IPS-18a (cell line): ENCODE measurements around the gene LPCAT1.
A peak's percentile ranks its signal among the peaks of the same experiment; 100 is the strongest.

Source experiments
- H3K27ac ChIP-seq: one replicate; pipeline ENCODE4 v1.5.1; 2013; ENCODE audit warnings: low read length
- H3K27me3 ChIP-seq: one replicate; pipeline ENCODE4 v1.6.1; 2013; ENCODE audit warnings: mild to moderate bottlenecking, low read length; ENCODE audit not compliant: control insufficient read depth, insufficient read depth
- H3K36me3 ChIP-seq: one replicate; pipeline ENCODE4 v1.6.1; 2013; ENCODE audit warnings: low read depth, low read length; ENCODE audit not compliant: control insufficient read depth
- H3K4me1 ChIP-seq: one replicate; pipeline ENCODE4 v1.6.1; 2013; ENCODE audit warnings: low read depth, low read length; ENCODE audit not compliant: control insufficient read depth
- H3K4me3 ChIP-seq: one replicate; pipeline ENCODE4 v1.5.1; 2013; ENCODE audit warnings: low read length
- H3K9ac ChIP-seq: one replicate; pipeline ENCODE4 v1.6.1; 2013; ENCODE audit warnings: mild to moderate bottlenecking, low read length, moderate library complexity
- H3K9me3 ChIP-seq: one replicate; pipeline ENCODE4 v1.6.1; 2013; ENCODE audit warnings: low read depth, low read length; ENCODE audit not compliant: control insufficient read depth

LPCAT1 gene

DNA sequence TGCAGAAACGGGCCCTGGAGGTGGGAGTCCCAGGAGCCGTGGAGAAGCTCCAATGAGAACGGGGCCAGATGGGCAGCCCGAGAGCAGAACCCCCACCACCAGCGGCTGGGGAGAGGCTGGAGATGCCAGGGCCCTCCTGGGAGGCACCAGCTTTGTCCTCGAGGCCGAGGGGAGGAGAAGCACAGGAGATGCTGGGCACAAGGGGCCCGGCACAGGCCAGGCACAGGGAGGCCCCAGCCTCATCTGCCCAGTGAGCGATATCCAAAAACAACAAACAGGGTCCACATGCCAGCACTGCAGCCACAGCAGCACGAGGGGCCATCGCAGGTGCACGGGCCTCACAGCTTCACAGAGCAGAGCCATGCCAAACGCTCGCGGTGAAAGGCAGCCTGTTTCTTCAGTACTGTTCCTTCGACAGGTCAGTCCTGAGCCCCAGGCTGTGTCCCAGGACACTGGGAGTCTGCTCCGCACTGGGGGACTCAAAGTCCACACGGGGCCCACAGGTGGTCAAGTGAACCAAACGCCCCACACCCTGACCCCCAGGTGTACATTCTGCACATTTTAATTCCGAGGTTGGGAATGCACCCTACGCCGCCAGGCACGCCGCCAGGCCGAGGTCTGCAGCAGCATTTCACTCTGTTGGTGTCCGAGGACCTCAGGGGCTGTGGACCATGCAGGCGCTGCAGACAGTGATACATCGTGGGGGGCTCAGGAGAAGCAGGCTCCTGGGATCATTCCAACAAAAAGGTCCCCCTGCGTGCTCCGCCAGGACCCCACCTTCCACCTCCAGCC is 9.5 kb downstream of the LPCAT1 start:
- H3K9ac ChIP-seq, result peak overlapping the region; percentile 46
- peak overlapping the region; percentile 29 for H3K4me3 ChIP-seq
- H3K27ac ChIP-seq, result peak overlapping the region; percentile 59
- no peaks in the 10 kb centered on the region for H3K27me3 ChIP-seq
- H3K36me3 ChIP-seq, result peaks cover 21% of the 10 kb centered on the region
- H3K9me3 ChIP-seq, result no peaks in the 10 kb centered on the region
- H3K4me1 ChIP-seq, result peaks cover 55% of the 10 kb centered on the region

DNA sequence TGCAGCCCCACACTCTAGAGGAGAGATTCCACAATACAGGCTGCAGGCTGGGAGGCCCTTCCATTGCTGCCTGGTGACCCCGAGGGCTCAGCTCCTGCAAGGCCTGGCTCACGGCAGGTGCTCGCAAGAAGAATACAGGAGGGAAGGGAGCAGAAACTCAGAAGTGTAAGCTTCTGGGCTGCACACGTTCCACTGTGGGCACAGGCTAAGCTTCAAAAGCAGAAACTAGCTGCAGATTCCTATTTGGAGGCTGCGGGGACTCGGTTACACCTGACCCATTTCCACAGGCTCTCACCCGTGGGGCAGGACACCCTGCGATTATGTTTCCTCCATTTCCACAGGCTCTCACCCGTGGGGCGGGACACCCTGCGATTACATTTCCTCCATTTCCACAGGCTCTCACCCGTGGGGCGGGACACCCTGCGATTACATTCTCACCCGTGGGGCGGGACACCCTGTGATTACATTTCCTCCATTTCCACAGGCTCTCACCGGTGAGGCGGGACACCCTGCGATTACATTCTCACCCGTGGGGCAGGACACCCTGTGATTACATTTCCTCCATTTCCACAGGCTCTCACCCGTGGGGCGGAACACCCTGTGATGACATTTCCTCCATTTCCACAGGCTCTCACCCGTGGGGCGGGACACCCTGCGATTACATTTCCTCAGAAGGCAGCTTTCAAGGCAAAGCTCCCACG is 10.3 kb downstream of the LPCAT1 start:
- Histone ChIP-seq H3K9ac (peak overlapping the region; percentile 46), H3K4me1 (peaks cover 55% of the 10 kb centered on the region), H3K27me3 (no peaks in the 10 kb centered on the region), H3K9me3 (no peaks in the 10 kb centered on the region), H3K36me3 (peaks cover 16% of the 10 kb centered on the region), H3K27ac (peak overlapping the region; percentile 59), H3K4me3 (no peak overlapping the region)

DNA sequence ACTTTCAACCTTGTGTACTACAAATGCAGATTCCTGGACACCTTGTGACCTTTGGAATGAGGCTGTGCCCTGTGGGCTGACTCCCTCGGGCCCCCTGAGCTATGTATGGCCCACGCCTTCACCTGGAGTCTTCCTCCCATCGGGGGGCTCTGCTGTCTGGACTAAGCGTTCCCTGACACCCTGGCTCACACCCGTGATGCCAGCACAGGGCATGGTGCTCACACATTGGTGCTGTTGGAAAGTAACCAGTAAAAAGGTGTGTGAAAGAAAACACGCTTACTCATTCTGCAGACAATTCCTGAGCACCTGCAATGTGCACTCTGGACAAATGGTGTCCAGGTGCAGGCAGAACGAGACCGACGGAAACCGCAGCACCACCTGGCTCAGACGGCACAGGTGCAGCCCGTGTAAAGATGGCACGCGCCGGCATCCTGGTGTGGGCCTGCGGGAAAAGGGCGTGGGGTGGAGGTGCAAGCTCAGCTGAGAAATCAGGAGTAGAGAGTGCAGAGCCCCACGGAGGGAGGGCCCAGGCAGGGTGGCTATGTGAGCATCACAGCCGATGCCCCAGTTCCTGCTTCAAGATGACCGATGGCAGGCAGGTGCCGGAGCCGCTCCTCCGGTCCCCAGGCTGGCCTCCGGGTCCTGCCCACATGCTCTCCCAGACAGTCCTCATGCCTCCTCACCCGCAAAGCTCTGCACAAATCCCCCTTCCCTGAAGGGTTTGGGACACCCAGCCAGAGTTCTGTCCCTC is 11.0 kb downstream of the LPCAT1 start:
- Histone ChIP-seq H3K9me3 (no peaks in the 10 kb centered on the region), H3K27me3 (no peaks in the 10 kb centered on the region), H3K36me3 (peaks cover 16% of the 10 kb centered on the region), H3K4me1 (peaks cover 55% of the 10 kb centered on the region), H3K9ac (no peak overlapping the region), H3K27ac (peak overlapping the region; percentile 27), H3K4me3 (no peak overlapping the region)

DNA sequence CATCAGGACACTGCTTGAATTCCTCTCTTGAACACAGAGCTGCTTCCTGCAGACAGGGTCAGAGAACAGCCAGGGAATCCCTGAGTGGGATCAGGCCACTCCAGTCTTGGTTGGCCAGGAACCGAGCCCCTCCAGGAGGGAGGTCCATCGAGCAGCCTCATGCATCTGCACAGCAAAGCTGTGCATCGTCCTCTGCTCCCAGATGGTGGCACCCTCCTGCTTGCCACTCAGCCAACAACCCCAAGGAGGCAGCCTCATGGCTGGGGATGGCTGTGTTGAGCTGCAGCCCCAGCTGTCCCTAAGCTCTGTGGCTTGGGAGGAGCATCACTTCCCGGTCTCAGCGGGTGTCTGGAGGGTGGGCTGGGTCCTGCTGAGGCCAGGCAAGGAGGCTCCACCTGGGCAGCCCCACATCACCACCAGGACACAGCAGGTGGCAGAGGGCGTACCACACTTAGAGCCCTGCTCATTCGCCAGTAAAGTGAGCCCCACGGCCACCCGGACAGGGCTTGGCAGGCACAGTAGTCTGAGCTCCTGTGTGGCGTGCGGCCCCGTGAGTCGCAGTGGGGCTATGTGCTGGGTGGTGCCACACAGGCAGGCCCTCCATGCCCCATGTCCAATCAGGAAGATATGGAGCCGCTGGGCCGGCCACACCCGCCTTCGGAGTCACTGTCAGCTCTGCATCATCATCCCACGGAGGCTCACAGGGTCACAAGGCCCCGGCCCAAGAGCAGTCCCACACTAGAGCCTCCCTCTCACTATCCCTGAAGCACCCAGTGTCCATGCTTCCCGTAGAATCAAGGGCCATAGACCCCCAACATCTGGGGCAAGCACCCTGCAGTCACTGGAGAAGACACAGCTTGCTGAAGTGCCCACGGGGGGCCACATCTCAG is 11.9 kb downstream of the LPCAT1 start:
- peaks cover 16% of the 10 kb centered on the region for H3K36me3 ChIP-seq

DNA sequence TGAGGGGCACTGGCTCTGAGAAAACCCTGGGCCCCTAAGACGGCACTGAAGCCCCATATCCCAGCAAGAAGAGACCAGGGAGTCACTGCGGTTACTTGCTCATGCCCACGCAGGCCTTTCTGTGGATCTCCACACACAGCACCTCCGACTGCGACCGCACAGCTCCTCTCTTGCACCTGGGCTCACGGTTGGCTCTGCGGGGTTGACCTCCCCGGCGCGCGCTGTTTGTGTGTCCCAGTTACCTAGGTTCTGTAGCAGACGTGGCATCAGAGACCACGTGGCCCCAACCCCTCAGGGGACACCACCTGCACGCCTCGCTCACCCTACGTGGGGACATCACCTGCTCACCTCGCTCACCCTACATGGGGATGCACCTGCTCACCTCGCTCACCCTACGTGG is 12.7 kb downstream of the LPCAT1 start:
- Histone ChIP-seq H3K4me1 (peaks cover 49% of the 10 kb centered on the region), H3K27ac (no peak overlapping the region), H3K36me3 (peaks cover 16% of the 10 kb centered on the region), H3K9me3 (no peaks in the 10 kb centered on the region), H3K27me3 (no peaks in the 10 kb centered on the region), H3K9ac (no peak overlapping the region), H3K4me3 (no peak overlapping the region)

More for the DNA sequence above, 11.9 kb downstream of the LPCAT1 start:
- H3K27me3 ChIP-seq, result no peaks in the 10 kb centered on the region
- no peaks in the 10 kb centered on the region for H3K9me3 ChIP-seq
- H3K27ac ChIP-seq, result no peak overlapping the region
- H3K9ac ChIP-seq, result no peak overlapping the region
- peaks cover 50% of the 10 kb centered on the region for H3K4me1 ChIP-seq
- no peak overlapping the region for H3K4me3 ChIP-seq

DNA sequence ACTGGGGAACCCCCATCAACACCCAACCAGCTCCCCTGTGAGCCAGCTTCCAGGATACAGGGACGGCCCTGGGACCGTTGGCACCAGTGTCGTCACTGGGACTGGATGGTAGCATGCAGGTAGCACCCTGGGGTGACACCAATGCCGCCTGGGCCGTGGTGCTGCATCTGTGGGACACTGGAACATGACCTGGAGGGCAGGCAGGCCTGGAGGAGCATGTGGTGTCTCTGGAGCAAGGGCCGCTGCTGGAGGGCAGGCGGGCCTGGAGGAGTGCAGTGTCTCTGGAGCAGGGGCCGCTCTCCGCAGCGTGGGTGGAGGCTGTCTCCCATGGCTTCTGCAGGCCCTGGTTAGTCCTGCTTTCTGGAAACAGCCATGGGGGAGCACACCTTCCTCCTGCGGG is 13.1 kb downstream of the LPCAT1 start:
- Histone ChIP-seq H3K36me3 (peaks cover 16% of the 10 kb centered on the region), H3K9me3 (no peaks in the 10 kb centered on the region), H3K27ac (no peak overlapping the region), H3K9ac (no peak overlapping the region), H3K4me3 (no peak overlapping the region), H3K4me1 (peaks cover 47% of the 10 kb centered on the region), H3K27me3 (no peaks in the 10 kb centered on the region)

DNA sequence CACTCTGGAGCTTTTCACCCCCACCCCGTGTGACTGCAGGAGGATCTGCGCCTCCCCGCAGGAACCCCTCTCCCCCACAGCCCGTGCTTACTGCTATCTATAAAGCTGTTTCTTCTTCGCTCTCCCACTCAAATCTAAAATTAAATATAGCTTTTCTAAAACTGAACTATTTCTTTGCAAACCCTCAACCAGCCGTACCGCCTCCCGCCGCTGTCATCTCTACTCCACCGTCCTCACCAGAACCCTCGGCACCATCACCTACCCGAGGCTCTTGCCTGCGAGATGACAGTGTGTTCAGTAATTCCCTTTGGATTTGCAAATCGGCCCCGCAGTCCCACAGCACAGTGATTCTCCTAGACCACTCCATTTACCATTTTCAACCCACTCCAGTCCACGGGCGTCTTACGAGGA is 13.6 kb downstream of the LPCAT1 start:
- Histone ChIP-seq H3K4me1 (peaks cover 43% of the 10 kb centered on the region), H3K4me3 (no peak overlapping the region), H3K9ac (no peak overlapping the region), H3K27me3 (no peaks in the 10 kb centered on the region), H3K27ac (no peak overlapping the region), H3K36me3 (peaks cover 16% of the 10 kb centered on the region), H3K9me3 (no peaks in the 10 kb centered on the region)

DNA sequence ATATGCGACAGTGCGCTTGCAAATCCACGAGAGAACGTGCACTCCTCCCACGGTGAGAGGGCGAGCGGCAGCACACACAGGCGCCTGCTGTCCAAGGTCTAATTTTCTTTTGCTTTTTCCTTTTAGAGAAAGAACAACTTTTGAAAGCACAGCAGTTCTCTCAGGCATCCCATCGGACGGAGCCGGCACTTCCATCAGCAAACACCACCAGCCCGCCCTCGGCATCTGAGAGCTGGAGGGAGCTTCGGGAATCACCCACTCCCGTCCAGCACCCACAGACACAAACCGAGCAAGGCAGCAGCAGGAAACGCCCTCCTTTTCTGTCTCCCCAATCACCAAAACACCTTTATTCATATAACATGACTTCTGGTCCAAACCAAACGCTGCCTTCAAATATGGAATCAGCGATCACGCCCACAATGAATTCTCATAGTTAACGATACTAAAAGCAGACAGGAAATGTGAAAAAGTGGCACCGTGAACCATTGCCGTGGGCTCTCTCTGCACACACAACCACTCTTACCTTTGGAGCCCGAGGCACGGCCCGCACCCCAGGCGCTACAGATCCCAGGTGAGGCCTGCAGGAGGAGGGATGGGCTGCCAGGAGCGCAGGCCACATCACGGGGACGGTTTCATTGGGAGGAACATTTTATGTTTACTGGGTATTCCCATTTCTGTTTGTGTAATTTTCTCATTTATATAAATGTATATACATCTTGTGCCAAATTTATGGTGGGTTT is 14.2 kb downstream of the LPCAT1 start:
- Histone ChIP-seq H3K4me1 (peaks cover 40% of the 10 kb centered on the region), H3K9me3 (no peaks in the 10 kb centered on the region), H3K27ac (no peak overlapping the region), H3K36me3 (peaks cover 16% of the 10 kb centered on the region), H3K9ac (no peak overlapping the region), H3K4me3 (no peak overlapping the region), H3K27me3 (no peaks in the 10 kb centered on the region)

DNA sequence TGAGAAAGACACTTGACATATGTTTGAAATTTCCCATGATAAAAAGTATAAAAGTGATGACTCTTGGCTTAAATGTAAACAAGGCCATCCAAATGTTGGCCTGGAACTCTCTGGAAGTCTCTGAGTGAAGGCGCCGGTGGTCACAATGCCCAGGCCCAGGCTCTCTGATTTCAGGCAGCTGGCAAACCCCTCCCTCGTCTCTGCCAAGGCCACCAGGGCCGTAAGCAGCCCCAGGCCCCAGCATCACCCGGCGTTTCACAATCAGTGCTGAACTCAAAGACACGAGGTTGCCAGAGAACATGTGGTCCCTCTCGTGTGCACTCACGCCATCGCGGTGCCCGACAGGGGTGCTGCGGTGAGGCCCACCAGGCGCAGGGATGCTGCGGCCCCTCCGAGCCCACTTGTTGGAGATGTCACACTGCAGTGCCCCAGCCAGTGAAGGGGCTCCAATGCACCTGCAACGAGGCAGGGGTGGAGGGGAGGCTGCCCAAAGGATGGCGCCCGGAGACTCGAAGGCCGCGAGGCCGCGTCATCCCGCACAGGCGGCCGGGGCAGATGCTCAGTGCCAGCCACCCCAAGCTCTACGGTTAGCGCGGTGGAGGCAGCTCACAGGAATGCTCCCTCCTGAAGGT is 15.0 kb downstream of the LPCAT1 start:
- peaks cover 16% of the 10 kb centered on the region for H3K36me3 ChIP-seq

DNA sequence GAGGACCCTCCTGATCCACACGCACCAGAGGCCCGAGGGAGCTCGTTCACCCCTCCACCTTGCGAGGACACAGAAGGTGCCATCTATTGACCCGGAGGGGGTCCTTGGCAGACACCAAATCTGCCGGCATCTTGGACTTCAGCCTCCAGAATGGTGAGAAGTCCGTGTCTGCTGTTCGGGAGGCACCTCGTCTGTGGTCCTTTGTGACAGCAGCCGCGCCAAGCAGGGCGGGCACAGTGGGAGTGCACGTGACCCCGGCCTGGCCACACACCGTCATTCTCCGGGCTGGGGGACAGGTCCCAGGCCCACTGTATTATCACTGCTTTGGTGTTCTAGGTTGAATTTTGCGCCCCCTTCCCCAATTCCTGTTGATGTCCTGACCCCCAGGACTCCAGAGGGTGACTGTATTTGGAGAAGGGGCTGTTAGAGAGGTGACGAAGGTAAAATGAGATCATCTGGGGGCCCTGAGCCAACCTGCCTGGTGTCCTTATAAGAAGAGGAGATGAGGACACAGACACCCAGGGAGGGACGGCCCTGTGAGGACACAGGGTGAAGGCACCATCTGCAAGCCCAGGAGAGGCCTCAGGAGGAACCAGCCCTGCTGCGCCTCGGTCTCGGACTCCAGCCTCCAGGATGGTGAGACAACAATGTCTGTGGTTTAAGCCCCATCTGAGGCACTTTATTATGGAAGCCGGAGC is 15.7 kb downstream of the LPCAT1 start:
- Histone ChIP-seq H3K9me3 (no peaks in the 10 kb centered on the region), H3K27ac (no peak overlapping the region), H3K9ac (no peak overlapping the region), H3K4me3 (no peak overlapping the region), H3K27me3 (no peaks in the 10 kb centered on the region), H3K36me3 (peaks cover 16% of the 10 kb centered on the region), H3K4me1 (peaks cover 25% of the 10 kb centered on the region)

More for the DNA sequence above, 15.0 kb downstream of the LPCAT1 start:
- no peak overlapping the region for H3K4me3 ChIP-seq
- no peak overlapping the region for H3K27ac ChIP-seq
- H3K4me1 ChIP-seq, result peaks cover 32% of the 10 kb centered on the region
- H3K9me3 ChIP-seq, result no peaks in the 10 kb centered on the region
- no peak overlapping the region for H3K9ac ChIP-seq
- H3K27me3 ChIP-seq, result no peaks in the 10 kb centered on the region
